Endometrium (tissue), 2 donors: Measurements from ENCODE around the gene DIP2B.

Experiments used
- FAIRE-seq: peaks from 2 replicates; lab custom pipeline; 2012; peaks lifted over from hg19 to GRCh38; lab: Jason Lieb, UNC
- donor health status: control.
- donor health status: control.

Gene DIP2B

DNA sequence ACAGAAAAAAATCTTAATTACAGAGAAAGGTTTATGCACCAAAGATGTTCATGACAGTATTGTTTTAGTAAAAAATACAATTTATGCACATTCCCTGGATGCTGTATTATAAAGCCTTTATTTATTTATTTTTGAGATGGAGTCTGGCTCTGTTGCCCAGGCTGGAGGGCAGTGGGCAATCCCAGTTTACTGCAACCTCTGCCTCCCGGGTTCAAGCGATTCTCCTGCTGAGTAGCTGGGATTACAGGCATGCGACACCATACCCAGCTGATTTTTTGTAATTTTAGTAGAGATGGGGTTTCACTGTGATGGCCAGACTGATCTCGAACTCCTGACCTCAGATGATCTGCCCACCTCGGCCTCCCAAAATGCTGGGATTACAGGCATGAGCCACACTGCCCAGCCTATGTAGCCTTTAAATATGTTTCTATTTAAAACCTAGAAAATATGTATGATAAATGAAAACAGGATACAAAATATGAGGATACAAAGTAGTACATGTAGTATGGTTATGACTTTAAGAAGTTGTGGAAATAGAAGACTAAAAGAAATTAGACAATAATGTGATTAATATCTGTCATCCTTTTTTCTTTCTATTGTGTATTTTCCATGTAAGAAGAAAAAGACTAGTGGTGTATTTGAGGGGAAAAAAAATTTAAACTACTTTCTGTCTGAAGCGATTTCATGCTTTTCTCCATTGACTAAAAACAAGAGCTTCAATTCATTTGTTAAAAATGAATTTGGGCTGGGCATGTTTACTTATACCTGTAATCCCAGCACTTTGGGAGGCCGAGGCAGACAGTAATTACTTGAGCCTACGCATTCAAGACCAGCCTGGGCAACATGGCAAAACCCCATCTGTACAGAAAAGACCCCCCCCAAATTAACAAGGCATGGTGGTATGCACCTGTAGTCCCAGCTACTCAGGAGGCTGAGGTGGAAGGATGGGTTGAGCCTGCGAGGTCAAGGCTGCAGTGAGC is 272.3 kb downstream of the DIP2B start:
- no peak for FAIRE-seq

GRCh38 chr12:50778663-50779590 is 274.1 kb downstream of the DIP2B start:
- FAIRE-seq, result no peak

DNA sequence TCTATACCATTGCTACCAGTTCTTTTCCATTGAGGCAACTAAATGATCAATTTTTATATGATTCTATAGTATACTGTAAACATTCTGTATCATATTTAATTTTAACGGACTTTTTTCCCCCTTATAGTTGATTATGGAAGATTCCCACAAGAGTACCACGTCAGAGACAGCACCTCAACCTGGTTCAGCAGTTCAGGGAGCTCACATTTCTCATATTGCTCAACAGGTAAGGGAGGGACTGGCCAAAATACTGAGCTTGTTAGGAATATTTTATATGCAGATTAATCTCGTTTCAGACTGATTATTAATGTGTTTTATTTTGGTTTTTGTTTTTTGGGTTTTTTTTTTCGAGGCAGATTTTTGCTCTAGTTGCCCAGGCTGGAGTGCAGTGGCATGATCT is 275.2 kb downstream of the DIP2B start:
- no peak for FAIRE-seq

GRCh38 chr12:50784501-50784900 is 279.7 kb downstream of the DIP2B start:
- no peak for FAIRE-seq

GRCh38 chr12:50785406-50786001 is 280.7 kb downstream of the DIP2B start:
- FAIRE-seq, result no peak

- FAIRE-seq, result no peak
Observed at GRCh38 chr12:50786498-50787231, 281.9 kb downstream of the DIP2B start.

- FAIRE-seq, result no peak
Observed at GRCh38 chr12:50787618-50788017, 282.8 kb downstream of the DIP2B start.

DNA sequence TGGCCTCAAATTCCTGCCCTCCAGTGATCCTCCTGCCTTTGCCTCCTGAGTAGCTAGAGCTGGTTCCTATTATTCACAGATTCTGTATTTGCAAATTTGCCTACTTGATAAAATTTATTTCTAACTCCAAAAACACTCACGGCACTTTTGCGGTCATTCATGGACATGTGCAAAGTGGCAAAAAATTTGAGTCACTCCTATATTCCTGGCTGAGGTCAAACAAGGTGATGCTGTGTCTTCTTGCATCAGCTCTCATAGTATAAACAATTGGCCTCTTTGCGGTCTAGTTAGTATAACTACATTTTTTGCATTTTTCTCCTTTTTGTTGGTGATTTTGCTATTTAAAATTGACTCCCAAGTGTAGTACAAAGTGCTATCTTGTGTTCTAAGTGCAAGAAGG is 283.8 kb downstream of the DIP2B start:
- FAIRE-seq, result no peak

GRCh38 chr12:50790081-50790480 is 285.3 kb downstream of the DIP2B start:
- FAIRE-seq, result no peak
